PC-9 (cell line): ENCODE measurements around the gene EWSR1. TPM values are rescaled to one million over a fixed set of nuclear protein-coding genes. Genes with fewer than 3 reads are reported as not detected.

Source experiments
- BruUV-seq: library from RNA; stranded (reverse); fragments of 400-500 nt; replicated peaks from 2 replicates; lab custom pipeline; 2021; lab: Mats Ljungman, UMichigan
- CTCF ChIA-PET: fragments of 300-600 bp; sonication (Branson Sonifier 250); formaldehyde crosslinking; loops from one replicate; lab custom pipeline; 2022; ENCODE audit warnings: antibody characterized with exemption; lab: Charles Lee
- POLR2A ChIA-PET: fragments of 300-600 bp; sonication (Branson Sonifier 250); formaldehyde crosslinking; loops from one replicate; lab custom pipeline; 2022; ENCODE audit warnings: antibody characterized with exemption; ENCODE audit not compliant: unreplicated experiment; lab: Charles Lee
- DNase-seq, 2 experiments: peaks; one replicate each; pipeline versions ENCODE4 v3.0.0 to v3.0.0-alpha.2; 2015 to 2022; ENCODE audit warnings: mixed read lengths in 1 of 2
- H2AFZ ChIP-seq: fragments of 200-600 bp; sonication (generic); 2 replicates; pipeline ENCODE4 v1.8.1; 2017; ENCODE audit warnings: antibody characterized with exemption
- H3F3A ChIP-seq: fragments of 200-600 bp; sonication (generic); 2 replicates; pipeline ENCODE4 v1.8.1; 2017; ENCODE audit warnings: antibody characterized with exemption, mild to moderate bottlenecking, low read depth; ENCODE audit not compliant: insufficient read depth
- H3K27ac ChIP-seq: fragments of 200-600 bp; sonication (generic); 2 replicates; pipeline ENCODE4 v1.6.1; 2016; ENCODE audit warnings: mixed run types
- H3K27me3 ChIP-seq: fragments of 200-600 bp; sonication (generic); 2 replicates; pipeline ENCODE4 v1.6.1; 2016; ENCODE audit warnings: low read depth, mixed run types; ENCODE audit not compliant: insufficient read depth
- H3K36me3 ChIP-seq: fragments of 200-600 bp; sonication (generic); 2 replicates; pipeline ENCODE4 v1.6.1; 2016; ENCODE audit warnings: low read depth, mixed run types
- H3K4me1 ChIP-seq: fragments of 200-600 bp; sonication (generic); replicated peaks from 2 replicates; pipeline ENCODE4 v1.6.1; 2016; ENCODE audit warnings: mixed run types; ENCODE audit not compliant: insufficient read depth
- H3K4me2 ChIP-seq: fragments of 200-600 bp; sonication (generic); 2 replicates; pipeline ENCODE4 v1.6.1; 2017; ENCODE audit warnings: mixed run types
- H3K4me3 ChIP-seq: fragments of 200-600 bp; sonication (generic); 2 replicates; pipeline ENCODE4 v1.6.1; 2016; ENCODE audit warnings: mixed run types
- H3K79me2 ChIP-seq: fragments of 200-600 bp; sonication (generic); 2 replicates; pipeline ENCODE4 v1.6.1; 2017; ENCODE audit warnings: low read depth, mixed run types
- H3K9me2 ChIP-seq: fragments of 200-600 bp; sonication (generic); 2 replicates; pipeline ENCODE4 v1.8.1; 2017; ENCODE audit warnings: mild to moderate bottlenecking; ENCODE audit not compliant: insufficient read depth
- H3K9me3 ChIP-seq: fragments of 200-600 bp; sonication (generic); 2 replicates; pipeline ENCODE4 v1.8.1; 2016; ENCODE audit warnings: low read depth; ENCODE audit not compliant: insufficient read depth
- H4K20me1 ChIP-seq: fragments of 200-600 bp; sonication (generic); 2 replicates; pipeline ENCODE4 v1.8.1; 2017; ENCODE audit not compliant: insufficient read depth
- EZH2 ChIP-seq: fragments of 200-600 bp; sonication (generic); IDR thresholded peaks from 2 replicates; pipeline ENCODE4 v1.8.0; 2017; ENCODE audit warnings: antibody characterized with exemption, low read depth
- intact Hi-C: fragments of 100-400 bp; cut with micrococcal nuclease; formaldehyde crosslinking; loops from one replicate; pipeline ENCODE4 v1.10.0; 2022; ENCODE audit not compliant: unreplicated experiment
- microRNA-seq: library from miRNA; unstranded; fragments of <30 nt; microRNA quantifications from one replicate; pipeline ENCODE4 v1.2.0, GENCODE V29; 2021; ENCODE audit warnings: borderline number of aligned reads, borderline replicate concordance
- total RNA-seq: library from RNA; stranded (reverse); gene quantifications from 2 replicates; pipeline ENCODE4 v1.2.3, GENCODE V29; 2021
- TF ChIP-seq, protein P1 (sequence below): fragments of 200-600 bp; sonication (generic); conservative IDR thresholded peaks from 2 replicates; pipeline ENCODE4 v1.6.1; 2017; ENCODE audit warnings: mixed run types, antibody characterized with exemption, mild to moderate bottlenecking, moderate library complexity

The EWSR1 gene
- total RNA-seq, 1 experiment from 2014 or later = 200 TPM

- no TSS peak for BruUV-seq
- Histone ChIP-seq H3K4me3 (no peak overlapping the region), H3K79me2 (no peaks in the 10 kb centered on the region), H3K4me2 (no peak overlapping the region), H4K20me1 (peaks cover 11% of the 10 kb centered on the region), H3K27me3 (no peaks in the 10 kb centered on the region), H3K9me3 (no peaks in the 10 kb centered on the region), H3K4me1 (peaks cover 41% of the 10 kb centered on the region), H2AFZ (no peak overlapping the region), H3K27ac (no peak overlapping the region), H3F3A (peaks cover 37% of the 10 kb centered on the region), H3K9me2 (no peaks in the 10 kb centered on the region), H3K36me3 (peaks cover 21% of the 10 kb centered on the region)
- TF ChIP-seq, protein P1, sequence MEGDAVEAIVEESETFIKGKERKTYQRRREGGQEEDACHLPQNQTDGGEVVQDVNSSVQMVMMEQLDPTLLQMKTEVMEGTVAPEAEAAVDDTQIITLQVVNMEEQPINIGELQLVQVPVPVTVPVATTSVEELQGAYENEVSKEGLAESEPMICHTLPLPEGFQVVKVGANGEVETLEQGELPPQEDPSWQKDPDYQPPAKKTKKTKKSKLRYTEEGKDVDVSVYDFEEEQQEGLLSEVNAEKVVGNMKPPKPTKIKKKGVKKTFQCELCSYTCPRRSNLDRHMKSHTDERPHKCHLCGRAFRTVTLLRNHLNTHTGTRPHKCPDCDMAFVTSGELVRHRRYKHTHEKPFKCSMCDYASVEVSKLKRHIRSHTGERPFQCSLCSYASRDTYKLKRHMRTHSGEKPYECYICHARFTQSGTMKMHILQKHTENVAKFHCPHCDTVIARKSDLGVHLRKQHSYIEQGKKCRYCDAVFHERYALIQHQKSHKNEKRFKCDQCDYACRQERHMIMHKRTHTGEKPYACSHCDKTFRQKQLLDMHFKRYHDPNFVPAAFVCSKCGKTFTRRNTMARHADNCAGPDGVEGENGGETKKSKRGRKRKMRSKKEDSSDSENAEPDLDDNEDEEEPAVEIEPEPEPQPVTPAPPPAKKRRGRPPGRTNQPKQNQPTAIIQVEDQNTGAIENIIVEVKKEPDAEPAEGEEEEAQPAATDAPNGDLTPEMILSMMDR = no peak
- no peak for TF ChIP-seq EZH2
- intact Hi-C loops = no loop called here
- ChIA-PET CTCF (no interaction called here), POLR2A (interaction anchor here (0.5 kb wide), 1 partner anchor 17 kb away, joined by 6 read pairs; no protein-coding TSS in a partner anchor)
- no peak for DNase-seq
Observed at GRCh38 chr22:29346659-29347058, 78.6 kb downstream of the EWSR1 start.

GRCh38 chr22:29348041-29348440 is 80.0 kb downstream of the EWSR1 start:
- Histone ChIP-seq H3K79me2 (no peaks in the 10 kb centered on the region), H3F3A (peaks cover 37% of the 10 kb centered on the region), H3K9me2 (no peaks in the 10 kb centered on the region), H2AFZ (no peak overlapping the region), H3K27me3 (no peaks in the 10 kb centered on the region), H4K20me1 (peaks cover 9% of the 10 kb centered on the region), H3K36me3 (peaks cover 22% of the 10 kb centered on the region), H3K9me3 (no peaks in the 10 kb centered on the region), H3K27ac (no peak overlapping the region), H3K4me3 (no peak overlapping the region), H3K4me1 (peaks cover 29% of the 10 kb centered on the region), H3K4me2 (no peak overlapping the region)
- BruUV-seq = no TSS peak
- ChIA-PET CTCF (no interaction called here), POLR2A (no interaction called here)
- no peak for DNase-seq
- no peak for TF ChIP-seq EZH2
- TF ChIP-seq, protein P1 = no peak
- intact Hi-C loops = no loop called here

DNA sequence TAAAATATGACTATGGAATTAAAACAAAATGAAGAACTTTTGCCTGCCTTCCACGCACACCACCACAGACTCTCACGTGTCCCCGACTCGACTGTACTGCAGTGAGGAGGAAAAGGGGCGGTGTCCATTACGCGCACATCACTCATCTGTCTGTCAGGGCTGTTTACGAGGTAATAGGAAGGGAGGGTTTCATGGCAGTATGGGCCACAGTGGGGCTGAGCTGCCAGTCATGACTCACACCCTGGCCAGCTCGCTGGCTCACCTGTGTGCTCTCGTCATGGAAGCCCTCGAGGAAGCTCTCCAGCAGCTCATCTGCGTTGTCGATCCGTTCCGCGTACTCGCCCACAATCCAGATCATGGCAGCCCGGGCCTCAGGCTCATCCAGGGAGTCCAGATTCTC is 80.9 kb downstream of the EWSR1 start:
- Histone ChIP-seq H3K4me1 (peaks cover 20% of the 10 kb centered on the region), H3K9me3 (no peaks in the 10 kb centered on the region), H3K4me2 (no peak overlapping the region), H2AFZ (no peak overlapping the region), H3K9me2 (no peaks in the 10 kb centered on the region), H3K27ac (no peak overlapping the region), H3K36me3 (peaks cover 22% of the 10 kb centered on the region), H3K27me3 (no peaks in the 10 kb centered on the region), H4K20me1 (no peaks in the 10 kb centered on the region; the same call in 1 of the 2 replicates), H3F3A (peaks cover 28% of the 10 kb centered on the region; the same call in 1 of the 2 replicates), H3K4me3 (no peak overlapping the region), H3K79me2 (no peaks in the 10 kb centered on the region)
- peak; percentile 70 to 71 for DNase-seq
- ChIA-PET CTCF (interaction anchor here (0.6 kb wide), 1 partner anchor 143 kb away, joined by 4 read pairs; no protein-coding TSS in a partner anchor), POLR2A (no interaction called here)
- no TSS peak for BruUV-seq
- TF ChIP-seq, protein P1 = no peak
- no peak for TF ChIP-seq EZH2
- intact Hi-C loops = no loop called here

Small RNA genes lying within 50 kb of the gene (microRNA-seq; reads per million reads assigned to microRNA genes)
- gene MIR3653 = 8.1 reads per million, percentile 9 among the genes with 10 or more reads in this experiment

Other genes starting within 250 kb of the EWSR1 start
- not detected in 2 replicates for gene C22orf31, start 206.4 kb upstream of the EWSR1 start, total RNA-seq
- gene KREMEN1, start 195.2 kb upstream of the EWSR1 start, total RNA-seq = 4.6 and 6.1 TPM in 2 replicates
- 1.1 and 3.1 TPM in 2 replicates for gene EMID1, start 62.4 kb upstream of the EWSR1 start, total RNA-seq
- 17.6 and 21.9 TPM in 2 replicates for gene RHBDD3, start 287 bp upstream of the EWSR1 start, total RNA-seq
- 15.2 and 16.6 TPM in 2 replicates for gene GAS2L1, start 38.4 kb downstream of the EWSR1 start, total RNA-seq
- gene RASL10A, start 47.4 kb downstream of the EWSR1 start, total RNA-seq = not detected in 2 replicates
- 43.9 and 50.8 TPM in 2 replicates for gene AP1B1, start 120.3 kb downstream of the EWSR1 start, total RNA-seq
- gene RFPL1, start 170.3 kb downstream of the EWSR1 start, total RNA-seq = not detected in 2 replicates
- gene NEFH, start 211.9 kb downstream of the EWSR1 start, total RNA-seq = 5.1 and 6.9 TPM in 2 replicates